ENCODE measurements around the gene KCNC1.

Gene KCNC1

GRCh38 chr11:17811352-17811751 lies 76.8 kb downstream of the KCNC1 start:
- Histone ChIP-seq H3K27me3 (no peaks in the 10 kb centered on the region), H3K4me2 (no peak overlapping the region), H3K9ac (no peak overlapping the region), H3K4me1 (no peaks in the 10 kb centered on the region), H3K27ac (no peak overlapping the region), H4K20me1 (no peaks in the 10 kb centered on the region), H3K36me3 (no peaks in the 10 kb centered on the region), H3K4me3 (no peak overlapping the region), H3K9me3 (no peaks in the 10 kb centered on the region)
- TF ChIP-seq Cebpa-rat (IDR thresholded peaks at IDR 0.05), result no peak

GRCh38 chr11:17812091-17812864 lies 77.7 kb downstream of the KCNC1 start:
- Histone ChIP-seq H3K4me3 (no peak overlapping the region), H3K9me3 (no peaks in the 10 kb centered on the region), H3K27ac (no peak overlapping the region), H3K36me3 (no peaks in the 10 kb centered on the region), H3K9ac (no peak overlapping the region), H4K20me1 (no peaks in the 10 kb centered on the region), H3K27me3 (no peaks in the 10 kb centered on the region), H3K4me1 (no peaks in the 10 kb centered on the region), H3K4me2 (no peak overlapping the region)
- TF ChIP-seq Cebpa-rat (IDR thresholded peaks at IDR 0.05), result no peak

- Histone ChIP-seq H3K9me3 (no peaks in the 10 kb centered on the region), H3K4me1 (no peaks in the 10 kb centered on the region), H4K20me1 (no peaks in the 10 kb centered on the region), H3K4me3 (no peak overlapping the region), H3K27ac (no peak overlapping the region), H3K36me3 (no peaks in the 10 kb centered on the region), H3K9ac (no peak overlapping the region), H3K27me3 (no peaks in the 10 kb centered on the region), H3K4me2 (no peak overlapping the region)
- no peak for TF ChIP-seq Cebpa-rat (IDR thresholded peaks at IDR 0.05)
Measured at GRCh38 chr11:17812865-17813187, 78.2 kb downstream of the KCNC1 start.

- no peaks in the 10 kb centered on the region for H3K4me1 ChIP-seq
- H3K4me3 ChIP-seq, result no peak overlapping the region
- H3K27me3 ChIP-seq, result no peaks in the 10 kb centered on the region
- no peak overlapping the region for H3K4me2 ChIP-seq
- no peak overlapping the region for H3K27ac ChIP-seq
- no peaks in the 10 kb centered on the region for H4K20me1 ChIP-seq
- no peak overlapping the region for H3K9ac ChIP-seq
- H3K36me3 ChIP-seq, result no peaks in the 10 kb centered on the region
- TF ChIP-seq Cebpa-rat (IDR thresholded peaks at IDR 0.05), result no peak
- H3K9me3 ChIP-seq, result no peaks in the 10 kb centered on the region
Measured at GRCh38 chr11:17813391-17814059, 78.9 kb downstream of the KCNC1 start.

GRCh38 chr11:17814546-17814945 lies 80.0 kb downstream of the KCNC1 start:
- Histone ChIP-seq H3K9ac (no peak overlapping the region), H3K4me3 (no peak overlapping the region), H3K4me2 (no peak overlapping the region), H3K4me1 (no peaks in the 10 kb centered on the region), H3K27me3 (no peaks in the 10 kb centered on the region), H3K27ac (no peak overlapping the region), H3K9me3 (no peaks in the 10 kb centered on the region), H4K20me1 (no peaks in the 10 kb centered on the region), H3K36me3 (no peaks in the 10 kb centered on the region)
- TF ChIP-seq Cebpa-rat (IDR thresholded peaks at IDR 0.05), result no peak

DNA sequence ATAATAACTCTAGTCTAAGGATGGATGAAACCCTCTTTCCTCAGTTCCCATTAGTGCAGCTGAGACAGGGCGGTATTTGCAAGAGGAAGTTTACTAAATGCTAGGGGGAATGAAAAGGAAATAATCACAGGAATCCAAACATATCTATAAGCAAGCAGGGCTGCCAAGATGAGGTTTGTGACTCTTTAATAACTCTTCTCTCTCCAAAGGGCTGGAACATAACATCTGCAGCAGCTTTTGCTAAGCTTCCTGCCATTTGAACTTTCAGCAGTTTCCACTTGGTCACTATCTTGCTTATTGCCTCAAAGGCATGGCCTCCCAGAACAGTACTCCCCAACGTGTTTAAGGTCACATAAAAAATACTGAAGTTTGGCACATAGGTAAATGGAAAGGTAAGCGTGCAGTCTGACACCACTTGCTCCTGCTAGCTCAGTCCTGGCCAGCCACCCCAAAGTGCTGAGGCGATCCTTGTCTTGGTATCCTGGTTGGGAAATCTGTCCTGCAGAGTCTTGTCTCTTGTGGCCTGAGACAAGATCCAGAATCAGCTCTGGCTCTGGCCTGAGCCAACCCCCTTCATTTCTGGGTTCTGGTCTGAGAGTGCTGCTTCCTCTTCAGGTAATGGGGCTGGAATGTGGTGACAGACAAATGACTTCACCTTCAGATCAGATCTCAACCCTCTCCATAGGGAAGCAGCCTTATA lies 81.8 kb downstream of the KCNC1 start:
- TF ChIP-seq Cebpa-rat (IDR thresholded peaks at IDR 0.05), result no peak
- H3K27ac ChIP-seq, result no peak overlapping the region

GRCh38 chr11:17821648-17822400 lies 87.2 kb downstream of the KCNC1 start:
- Histone ChIP-seq H3K9me3 (no peaks in the 10 kb centered on the region), H3K36me3 (no peaks in the 10 kb centered on the region), H3K9ac (no peak overlapping the region), H3K4me2 (no peak overlapping the region), H3K4me3 (no peak overlapping the region), H4K20me1 (no peaks in the 10 kb centered on the region), H3K27me3 (no peaks in the 10 kb centered on the region), H3K27ac (no peak overlapping the region), H3K4me1 (no peaks in the 10 kb centered on the region)
- TF ChIP-seq Cebpa-rat (IDR thresholded peaks at IDR 0.05), result no peak

More for the DNA sequence above, 81.8 kb downstream of the KCNC1 start:
- Histone ChIP-seq H3K27me3 (no peaks in the 10 kb centered on the region), H3K36me3 (no peaks in the 10 kb centered on the region), H3K4me1 (no peaks in the 10 kb centered on the region), H4K20me1 (no peaks in the 10 kb centered on the region), H3K9me3 (no peaks in the 10 kb centered on the region), H3K4me3 (no peak overlapping the region), H3K9ac (no peak overlapping the region), H3K4me2 (no peak overlapping the region)

DNA sequence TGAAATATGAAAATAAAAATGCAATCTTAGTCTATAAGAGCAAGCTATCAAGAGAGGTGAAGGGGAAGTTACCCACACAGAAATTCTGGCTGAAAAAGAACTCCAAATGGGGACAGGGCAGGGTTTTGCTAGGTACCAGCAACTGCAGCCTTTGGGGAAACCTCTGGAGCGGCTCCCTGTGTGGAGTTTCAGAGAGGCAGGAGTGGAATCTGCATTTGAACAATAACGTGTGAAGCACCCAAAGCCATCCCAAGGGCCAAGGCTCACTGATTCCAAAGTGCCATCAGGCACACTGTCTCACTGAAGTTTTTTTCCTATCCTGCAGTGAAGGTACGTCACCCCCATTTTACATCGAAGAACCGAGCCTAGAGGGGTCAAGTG lies 87.8 kb downstream of the KCNC1 start:
- H3K27ac ChIP-seq, result no peak overlapping the region
- H3K9me3 ChIP-seq, result no peaks in the 10 kb centered on the region
- no peak overlapping the region for H3K9ac ChIP-seq
- no peaks in the 10 kb centered on the region for H3K27me3 ChIP-seq
- no peak for TF ChIP-seq Cebpa-rat (IDR thresholded peaks at IDR 0.05)
- H4K20me1 ChIP-seq, result no peaks in the 10 kb centered on the region
- H3K4me2 ChIP-seq, result no peak overlapping the region
- no peaks in the 10 kb centered on the region for H3K4me1 ChIP-seq
- no peak overlapping the region for H3K4me3 ChIP-seq
- H3K36me3 ChIP-seq, result no peaks in the 10 kb centered on the region

DNA sequence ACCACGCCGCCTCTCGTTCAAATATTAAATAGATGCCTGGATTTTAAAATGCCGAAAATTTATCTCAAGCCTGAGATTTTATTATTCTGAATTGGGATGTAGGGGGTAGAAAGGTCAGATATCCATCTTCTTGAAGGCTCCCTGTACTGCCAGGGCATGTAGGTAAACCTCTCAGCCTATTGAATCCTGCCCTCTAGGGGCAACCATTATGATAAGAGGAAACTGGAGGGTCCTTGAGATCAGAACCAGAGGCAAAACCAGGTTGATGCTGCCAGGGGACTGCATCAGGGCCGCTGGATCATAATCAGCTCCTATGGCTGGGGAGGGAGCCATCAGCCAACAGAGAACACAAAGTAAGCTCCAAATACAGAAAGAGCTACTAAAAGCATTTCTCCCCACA lies 92.4 kb downstream of the KCNC1 start:
- no peak overlapping the region for H3K9ac ChIP-seq
- no peaks in the 10 kb centered on the region for H3K4me1 ChIP-seq
- no peaks in the 10 kb centered on the region for H3K27me3 ChIP-seq
- H3K9me3 ChIP-seq, result no peaks in the 10 kb centered on the region
- H3K4me3 ChIP-seq, result no peak overlapping the region
- TF ChIP-seq Cebpa-rat (IDR thresholded peaks at IDR 0.05), result no peak
- no peak overlapping the region for H3K27ac ChIP-seq
- no peak overlapping the region for H3K4me2 ChIP-seq
- no peaks in the 10 kb centered on the region for H3K36me3 ChIP-seq
- H4K20me1 ChIP-seq, result no peaks in the 10 kb centered on the region

Measured in BLaER1 (cell line).